HG02571 (cell line): ENCODE results near the gene UGT2B15.
"Not testable (repeated sequence)": the region's sequence is repeated elsewhere in the genome, so short reads cannot be mapped to it uniquely, and the experiment has no call there.

Experiments used
- ATAC-seq: cut with Tn5 transposase; IDR thresholded peaks from one replicate; pipeline ENCODE4 v1.9.1; 2021; ENCODE audit warnings: mild to moderate bottlenecking, moderate library complexity; ENCODE audit not compliant: unreplicated experiment

UGT2B15 gene

GRCh38 chr4:68656445-68656973 is 13.9 kb downstream of the UGT2B15 start:
- ATAC-seq, result peak; percentile 52

GRCh38 chr4:68655764-68656444 is 14.5 kb downstream of the UGT2B15 start:
- ATAC-seq, result peak; percentile 28

DNA sequence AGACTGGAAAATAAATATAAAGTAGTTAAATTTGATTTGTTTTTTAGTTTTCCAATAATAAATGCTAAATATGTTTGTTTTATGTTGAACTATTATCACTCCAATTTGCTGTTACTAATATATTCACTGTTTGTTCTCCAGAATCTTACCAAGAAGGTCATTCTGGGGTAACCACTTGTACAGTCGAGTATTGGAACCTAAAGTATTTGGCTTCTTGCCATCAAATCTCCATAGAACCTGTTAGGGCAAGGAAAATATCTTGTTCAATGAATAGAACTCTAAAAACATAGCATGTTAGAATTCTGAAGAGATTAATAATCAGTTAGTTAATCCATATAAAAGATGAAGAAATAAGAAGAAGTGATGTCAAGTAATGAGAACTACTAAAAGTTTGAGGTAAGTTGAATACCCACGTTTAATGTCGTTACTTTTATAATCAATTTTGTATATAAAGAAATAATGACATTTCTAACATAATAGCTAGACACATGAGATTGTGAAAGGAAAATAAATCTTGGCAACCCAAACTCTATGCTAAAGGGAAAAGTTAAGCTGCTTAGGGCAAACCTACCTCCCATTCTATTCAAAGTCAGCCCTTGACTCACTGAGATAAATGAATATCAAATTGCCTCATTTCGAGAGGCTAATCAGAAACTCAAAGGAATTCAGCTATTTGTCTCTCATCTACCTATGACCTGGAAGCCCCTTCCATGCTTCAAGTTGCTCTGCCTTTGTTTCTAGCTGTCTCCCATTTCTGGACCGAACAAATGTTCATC is 15.3 kb downstream of the UGT2B15 start:
- ATAC-seq, result no peak

- no peak for ATAC-seq
Observed at GRCh38 chr4:68651932-68652331, 18.5 kb downstream of the UGT2B15 start.

DNA sequence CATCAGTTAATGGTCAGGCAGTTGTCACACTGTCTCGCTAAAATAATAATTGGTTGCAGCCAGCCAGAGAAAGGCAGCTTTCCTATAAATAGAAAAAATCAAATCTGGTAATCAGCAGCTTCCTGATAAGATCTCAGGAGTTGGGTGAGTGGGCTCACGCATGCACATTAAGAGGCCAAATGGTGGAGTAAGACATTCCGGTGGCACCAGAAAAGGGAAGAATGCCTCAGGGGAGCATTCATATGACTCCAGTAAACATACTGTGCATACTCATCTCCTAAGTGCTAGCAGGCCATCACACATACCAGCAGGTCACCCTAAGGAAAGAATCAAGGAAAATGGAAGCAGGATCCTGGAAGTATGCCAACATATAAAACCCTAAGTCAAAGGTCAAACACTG is 40.1 kb downstream of the UGT2B15 start:
- ATAC-seq, result no peak

DNA sequence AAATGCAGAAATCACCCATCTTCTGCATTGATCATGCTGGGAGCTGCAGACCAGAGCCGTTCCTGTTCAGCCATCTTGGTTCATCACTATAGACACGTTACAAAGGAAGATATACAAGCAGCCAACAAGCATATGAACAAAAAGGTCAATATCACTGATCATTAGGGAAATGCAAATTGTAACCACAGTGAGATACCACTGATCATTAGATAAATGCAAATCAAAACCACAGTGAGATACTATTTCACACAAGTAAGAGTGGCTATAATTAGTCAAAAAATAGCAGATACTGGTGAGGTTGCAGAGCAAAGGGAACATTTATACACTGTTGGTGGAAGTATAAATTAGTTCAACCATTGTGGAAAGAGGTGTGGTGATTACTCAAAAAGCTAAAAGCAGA is 47.7 kb downstream of the UGT2B15 start:
- ATAC-seq, result not testable (repeated sequence)

GRCh38 chr4:68617003-68617698 is 53.3 kb downstream of the UGT2B15 start:
- peak; percentile 63 for ATAC-seq

DNA sequence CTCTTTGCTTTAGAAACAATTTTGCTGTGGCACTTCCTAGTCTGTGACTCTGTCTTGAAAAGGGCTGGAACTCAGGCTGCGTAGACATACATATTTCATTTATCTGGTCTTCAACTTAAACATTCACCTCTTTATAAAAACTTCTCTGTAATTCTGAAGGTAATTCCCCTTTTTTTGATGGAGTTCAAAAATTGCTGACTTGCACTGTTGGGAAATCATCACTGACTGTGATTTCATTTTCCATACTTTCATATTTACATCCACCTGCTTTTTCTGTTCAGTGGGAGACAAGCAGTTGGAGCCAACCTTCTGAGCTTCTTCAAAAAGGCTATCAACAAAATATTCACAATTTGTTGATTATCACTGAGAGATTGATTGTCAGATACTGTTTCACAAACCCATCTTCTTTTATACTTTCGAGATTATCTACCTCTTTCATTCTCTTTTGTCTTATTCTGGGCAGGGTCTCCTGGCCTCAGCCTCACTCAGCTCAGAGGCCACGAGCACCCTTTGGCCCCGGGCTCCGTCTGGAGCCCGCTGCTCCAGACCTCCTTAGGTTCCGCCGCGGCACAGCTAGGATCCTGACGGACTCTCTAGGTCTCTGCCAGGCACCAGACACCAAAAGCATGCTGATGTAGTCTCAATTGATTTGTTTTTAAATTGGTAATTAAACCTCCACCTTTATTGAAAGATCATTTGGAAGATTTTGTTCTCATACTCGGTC is 54.6 kb downstream of the UGT2B15 start:
- ATAC-seq, result no peak

DNA sequence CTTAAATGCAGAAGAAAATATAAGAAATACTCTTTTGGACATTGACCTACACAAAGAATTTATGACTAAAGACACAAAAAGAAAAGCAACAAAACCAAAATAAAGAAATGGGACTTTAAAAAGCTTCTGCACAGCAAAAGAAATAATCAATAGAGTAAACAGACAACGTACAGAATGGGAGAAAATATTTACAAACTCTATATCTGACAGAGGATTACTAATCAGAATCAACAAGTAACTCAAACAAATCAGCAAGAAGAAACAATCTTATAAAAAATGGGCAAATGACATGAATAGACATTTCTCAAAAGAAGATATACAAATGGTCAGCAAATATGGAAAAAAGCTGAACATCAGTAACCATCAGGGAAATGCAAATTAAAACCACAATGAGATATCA is 56.7 kb downstream of the UGT2B15 start:
- ATAC-seq, result no peak

DNA sequence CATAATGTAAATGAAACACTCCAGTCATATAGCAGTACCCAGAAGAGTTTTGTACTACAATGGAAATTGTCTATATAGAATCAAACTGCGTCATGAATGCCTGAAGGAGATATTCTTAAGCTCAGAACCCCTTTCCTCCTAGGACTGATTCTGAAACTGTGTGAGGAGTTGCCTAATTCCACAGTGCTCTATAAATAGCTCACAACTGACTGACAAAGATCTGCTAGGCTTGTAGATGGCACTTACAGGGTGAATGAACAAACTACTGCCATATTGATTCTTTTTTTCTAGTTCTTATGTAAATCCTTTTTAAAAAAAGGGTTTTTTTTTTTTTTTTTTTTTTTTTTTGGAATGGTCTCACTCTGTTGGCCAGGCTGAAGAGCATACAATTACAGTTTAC is 64.2 kb downstream of the UGT2B15 start:
- no peak for ATAC-seq

DNA sequence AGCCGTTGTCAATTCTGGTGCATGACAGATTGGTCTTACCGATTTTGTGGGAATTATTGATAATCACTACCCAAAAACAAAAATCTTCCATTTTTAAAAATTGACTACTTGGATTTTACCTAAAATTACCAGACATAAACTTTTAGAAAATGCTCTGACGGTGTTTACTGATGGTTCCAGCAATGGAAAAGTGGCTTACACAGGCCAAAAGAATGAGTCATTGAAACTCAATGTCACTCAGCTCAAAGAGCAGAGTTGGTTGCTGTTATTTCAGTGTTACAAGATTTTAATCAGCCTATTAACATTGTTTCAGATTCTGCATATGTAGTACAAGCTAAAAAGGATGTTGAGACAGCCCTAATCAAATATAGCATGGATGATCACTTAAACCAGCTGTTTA is 71.3 kb downstream of the UGT2B15 start:
- ATAC-seq, result no peak

DNA sequence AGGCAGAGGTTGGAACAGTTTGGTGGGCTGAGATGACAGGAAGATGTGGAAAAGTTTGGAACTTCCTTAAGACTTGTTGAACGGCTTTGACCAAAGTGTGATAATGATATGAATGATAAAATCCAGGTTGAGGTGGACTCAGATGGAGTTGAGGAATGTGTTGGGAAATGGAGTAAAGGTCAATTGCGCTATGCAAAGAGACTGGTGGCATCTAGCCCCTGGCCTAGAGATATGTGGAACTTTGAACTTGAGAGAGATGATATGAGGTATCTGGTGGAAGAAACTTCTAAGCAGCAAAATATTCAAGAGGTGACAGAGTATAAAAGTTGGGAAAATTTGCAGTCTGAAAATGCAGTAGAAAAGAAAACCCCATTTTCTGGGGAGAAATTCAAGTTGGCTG is 73.0 kb downstream of the UGT2B15 start:
- no peak for ATAC-seq
